ENCODE results near the gene MAGI1. TPM values are rescaled to one million over a fixed set of nuclear protein-coding genes. Genes with fewer than 3 reads are reported as not detected.

The MAGI1 gene
- total RNA-seq, 2 experiments from 2014 or later = 0.18 to 0.25 TPM

DNA sequence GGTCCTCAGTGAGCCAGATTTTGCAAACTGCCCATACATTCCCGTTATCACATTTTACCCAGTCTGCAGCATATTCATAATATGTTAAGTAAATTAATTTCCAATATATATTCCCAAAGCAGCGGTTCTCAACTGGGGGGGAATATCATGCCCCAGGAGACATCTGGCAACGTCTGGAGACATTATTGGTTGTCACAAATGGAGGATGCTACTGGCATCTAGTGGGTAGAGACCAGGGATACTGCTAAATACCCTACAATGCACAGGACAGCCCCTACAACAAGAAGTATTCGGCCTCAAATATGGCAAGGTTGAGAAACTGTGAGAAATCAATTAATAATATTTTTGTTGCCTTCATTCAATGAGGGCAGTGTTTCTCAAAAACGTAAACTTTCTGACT, 280.3 kb downstream of the MAGI1 start:
- no peaks in the 10 kb centered on the region for H3K36me3 Mint-ChIP-seq (ENCODE audit: low read depth)
- no peak overlapping the region for H3K4me3 Mint-ChIP-seq
- H3K27me3 Mint-ChIP-seq = no peaks in the 10 kb centered on the region
- DNase-seq = no peak
- H3K27ac Mint-ChIP-seq = no peak overlapping the region
- POLR2A ChIA-PET = no interaction called here
- H3K9me3 Mint-ChIP-seq = no peaks in the 10 kb centered on the region
- CTCF ChIA-PET = interaction anchor here (0.7 kb wide), 1 partner anchor 1235 kb away, joined by 4 read pairs; no protein-coding TSS in a partner anchor
- no peaks in the 10 kb centered on the region for H3K4me1 Mint-ChIP-seq

GRCh38 chr3:65752636-65753035, 286.1 kb downstream of the MAGI1 start:
- no peaks in the 10 kb centered on the region for H3K9me3 Mint-ChIP-seq
- POLR2A ChIA-PET = no interaction called here
- CTCF ChIA-PET = no interaction called here

GRCh38 chr3:65751123-65751700, 287.5 kb downstream of the MAGI1 start:
- DNase-seq = no peak
- Mint-ChIP-seq H3K4me3 (no peak overlapping the region), H3K36me3 (ENCODE audit: low read depth) (no peaks in the 10 kb centered on the region), H3K9me3 (no peaks in the 10 kb centered on the region), H3K4me1 (no peaks in the 10 kb centered on the region), H3K27me3 (no peaks in the 10 kb centered on the region), H3K27ac (no peak overlapping the region)
- ChIA-PET CTCF (interaction anchor here (1.1 kb wide), 1 partner anchor 12 kb away, joined by 4 read pairs; no protein-coding TSS in a partner anchor), POLR2A (no interaction called here)

More at GRCh38 chr3:65752636-65753035, 286.1 kb downstream of the MAGI1 start:
- DNase-seq = no peak
- no peak overlapping the region for H3K4me3 Mint-ChIP-seq
- no peaks in the 10 kb centered on the region for H3K4me1 Mint-ChIP-seq
- no peak overlapping the region for H3K27ac Mint-ChIP-seq
- H3K36me3 Mint-ChIP-seq (ENCODE audit: low read depth) = no peaks in the 10 kb centered on the region
- no peaks in the 10 kb centered on the region for H3K27me3 Mint-ChIP-seq

DNA sequence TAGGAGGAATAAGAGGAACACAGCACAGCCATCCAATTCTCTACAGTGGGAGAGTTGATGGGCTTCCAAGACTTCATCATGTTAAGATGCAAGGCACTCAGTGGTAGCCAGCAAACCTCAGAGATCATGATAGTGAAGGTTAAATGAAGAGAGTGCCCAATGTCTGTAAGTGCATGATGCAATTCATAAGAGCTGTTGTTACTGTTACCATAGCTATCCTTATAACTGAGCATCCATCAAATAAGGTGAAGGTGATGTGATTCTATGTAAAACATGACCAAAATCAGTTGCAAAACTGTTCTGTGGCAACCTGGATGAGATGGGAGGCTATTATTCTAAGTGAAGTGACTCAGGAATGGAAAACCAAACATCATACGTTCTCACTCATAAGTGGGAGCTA, 289.7 kb downstream of the MAGI1 start:
- no peak for DNase-seq
- H3K27ac Mint-ChIP-seq = no peak overlapping the region
- H3K9me3 Mint-ChIP-seq = no peaks in the 10 kb centered on the region
- H3K27me3 Mint-ChIP-seq = no peaks in the 10 kb centered on the region
- H3K4me3 Mint-ChIP-seq = no peak overlapping the region
- ChIA-PET CTCF (no interaction called here), POLR2A (no interaction called here)
- no peaks in the 10 kb centered on the region for H3K4me1 Mint-ChIP-seq
- no peaks in the 10 kb centered on the region for H3K36me3 Mint-ChIP-seq (ENCODE audit: low read depth)

- no peak overlapping the region for H3K4me3 Mint-ChIP-seq
- no peaks in the 10 kb centered on the region for H3K4me1 Mint-ChIP-seq
- no peak for DNase-seq
- ChIA-PET POLR2A (no interaction called here), CTCF (no interaction called here)
- no peaks in the 10 kb centered on the region for H3K9me3 Mint-ChIP-seq
- H3K36me3 Mint-ChIP-seq (ENCODE audit: low read depth) = no peaks in the 10 kb centered on the region
- H3K27ac Mint-ChIP-seq = no peak overlapping the region
- no peaks in the 10 kb centered on the region for H3K27me3 Mint-ChIP-seq
These were observed 290.4 kb downstream of the MAGI1 start for GRCh38 chr3:65748326-65748725.

GRCh38 chr3:65746848-65747247, 291.9 kb downstream of the MAGI1 start:
- Mint-ChIP-seq H3K4me3 (no peak overlapping the region), H3K4me1 (no peaks in the 10 kb centered on the region), H3K9me3 (no peaks in the 10 kb centered on the region), H3K27me3 (no peaks in the 10 kb centered on the region), H3K36me3 (ENCODE audit: low read depth) (no peaks in the 10 kb centered on the region), H3K27ac (no peak overlapping the region)
- no peak for DNase-seq
- POLR2A ChIA-PET = no interaction called here
- CTCF ChIA-PET = no interaction called here

DNA sequence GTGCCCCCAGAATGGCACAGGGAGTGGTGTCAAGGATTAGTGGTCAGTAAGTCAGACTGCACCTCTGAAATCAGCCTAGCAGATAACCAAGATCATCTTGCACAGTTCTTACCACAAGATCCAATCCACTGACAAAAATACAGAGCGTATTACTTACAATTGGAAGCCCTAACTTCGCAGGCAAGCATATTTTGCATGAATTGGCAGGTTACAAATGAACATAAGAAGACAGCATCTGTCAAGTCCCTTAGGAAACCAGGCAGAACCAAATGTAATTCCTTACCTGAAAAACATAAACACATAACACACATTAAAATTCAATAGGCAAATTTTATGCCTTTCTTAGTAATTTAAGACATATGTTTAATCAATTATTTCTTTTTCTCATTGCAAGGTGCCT, 293.4 kb downstream of the MAGI1 start:
- no peaks in the 10 kb centered on the region for H3K27me3 Mint-ChIP-seq
- no peak for DNase-seq
- no peak overlapping the region for H3K4me3 Mint-ChIP-seq
- H3K27ac Mint-ChIP-seq = no peak overlapping the region
- H3K9me3 Mint-ChIP-seq = no peaks in the 10 kb centered on the region
- POLR2A ChIA-PET = no interaction called here
- no peaks in the 10 kb centered on the region for H3K36me3 Mint-ChIP-seq (ENCODE audit: low read depth)
- CTCF ChIA-PET = no interaction called here
- no peaks in the 10 kb centered on the region for H3K4me1 Mint-ChIP-seq

GRCh38 chr3:65742914-65743313, 295.8 kb downstream of the MAGI1 start:
- Mint-ChIP-seq H3K36me3 (ENCODE audit: low read depth) (no peaks in the 10 kb centered on the region), H3K9me3 (no peaks in the 10 kb centered on the region), H3K4me1 (no peaks in the 10 kb centered on the region), H3K27me3 (no peaks in the 10 kb centered on the region), H3K27ac (no peak overlapping the region), H3K4me3 (no peak overlapping the region)
- ChIA-PET CTCF (no interaction called here), POLR2A (no interaction called here)
- DNase-seq = no peak

GRCh38 chr3:65741540-65741939, 297.2 kb downstream of the MAGI1 start:
- Mint-ChIP-seq H3K27me3 (no peaks in the 10 kb centered on the region), H3K27ac (no peak overlapping the region), H3K4me1 (no peaks in the 10 kb centered on the region), H3K4me3 (no peak overlapping the region), H3K9me3 (no peaks in the 10 kb centered on the region), H3K36me3 (ENCODE audit: low read depth) (no peaks in the 10 kb centered on the region)
- ChIA-PET POLR2A (no interaction called here), CTCF (interaction anchor here (1.4 kb wide), 1 partner anchor 9 kb away, joined by 7 read pairs; no protein-coding TSS in a partner anchor)
- DNase-seq = no peak

GRCh38 chr3:65739901-65740541, 298.7 kb downstream of the MAGI1 start:
- POLR2A ChIA-PET = no interaction called here
- DNase-seq = no peak
- H3K27me3 Mint-ChIP-seq = no peaks in the 10 kb centered on the region
- no peaks in the 10 kb centered on the region for H3K36me3 Mint-ChIP-seq (ENCODE audit: low read depth)
- CTCF ChIA-PET = no interaction called here
- no peaks in the 10 kb centered on the region for H3K9me3 Mint-ChIP-seq
- H3K4me3 Mint-ChIP-seq = no peak overlapping the region
- no peaks in the 10 kb centered on the region for H3K4me1 Mint-ChIP-seq
- no peak overlapping the region for H3K27ac Mint-ChIP-seq

GRCh38 chr3:65734792-65735191, 303.9 kb downstream of the MAGI1 start:
- Mint-ChIP-seq H3K4me1 (no peaks in the 10 kb centered on the region), H3K4me3 (no peak overlapping the region), H3K27ac (no peak overlapping the region), H3K27me3 (no peaks in the 10 kb centered on the region), H3K9me3 (no peaks in the 10 kb centered on the region), H3K36me3 (ENCODE audit: low read depth) (no peaks in the 10 kb centered on the region)
- CTCF ChIA-PET = no interaction called here
- POLR2A ChIA-PET = no interaction called here
- no peak for DNase-seq

GRCh38 chr3:65734382-65734781, 304.3 kb downstream of the MAGI1 start:
- POLR2A ChIA-PET = no interaction called here
- Mint-ChIP-seq H3K27ac (no peak overlapping the region), H3K36me3 (ENCODE audit: low read depth) (no peaks in the 10 kb centered on the region), H3K27me3 (no peaks in the 10 kb centered on the region), H3K4me3 (no peak overlapping the region), H3K4me1 (no peaks in the 10 kb centered on the region), H3K9me3 (no peaks in the 10 kb centered on the region)
- no peak for DNase-seq
- CTCF ChIA-PET = no interaction called here

DNA sequence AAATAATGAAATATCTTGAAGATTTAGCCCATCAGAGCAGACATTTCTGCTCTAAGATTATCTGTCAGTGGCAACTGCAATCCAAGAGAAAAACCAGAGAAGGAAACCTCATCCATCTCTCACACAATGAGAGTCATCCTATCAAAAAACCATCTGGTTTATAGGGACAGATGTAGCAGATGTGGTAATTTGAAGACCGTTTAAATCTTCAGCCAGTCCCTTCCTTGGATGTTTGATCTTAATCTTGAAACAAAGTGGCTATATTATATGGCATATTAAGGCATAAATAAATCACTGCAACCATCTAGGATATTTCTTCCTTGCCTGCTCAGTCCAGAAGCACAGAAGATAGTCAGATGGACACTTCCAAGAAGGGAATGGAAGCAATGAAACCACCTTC, 305.3 kb downstream of the MAGI1 start:
- Mint-ChIP-seq H3K4me3 (no peak overlapping the region), H3K27ac (no peak overlapping the region), H3K9me3 (no peaks in the 10 kb centered on the region), H3K4me1 (no peaks in the 10 kb centered on the region), H3K27me3 (no peaks in the 10 kb centered on the region), H3K36me3 (ENCODE audit: low read depth) (no peaks in the 10 kb centered on the region)
- DNase-seq = no peak
- POLR2A ChIA-PET = no interaction called here
- CTCF ChIA-PET = no interaction called here

Data from activated CD4-positive, alpha-beta memory T cell treated with anti-CD3 and anti-CD28 coated beads, Interleukin-2, amount 10 ng/mL, durations not matched to agents 7 days and 5 days (primary cell).